Ovary (tissue), 3 donors: Measurements from ENCODE around the gene HS1BP3.

ENCODE experiments used
- CTCF ChIP-seq, 3 donors: fragments of 450-650 bp in 2 of 3; fragments of 200-600 bp in 1 of 3; IDR thresholded peaks; one replicate each; pipeline versions ENCODE4 v1.5.1 to v1.8.0; 2016 to 2022; ENCODE audit warnings: antibody characterized with exemption in 3 of 3, mild to moderate bottlenecking in 1 of 3
- EP300 ChIP-seq: sonication (generic); formaldehyde crosslinking; IDR thresholded peaks from one replicate; pipeline ENCODE4 v1.6.1; 2017; ENCODE audit warnings: antibody characterized with exemption
- donor health status: DM: no; HTN: no; CAD: no.

- no peak for TF ChIP-seq EP300
- TF ChIP-seq CTCF (IDR thresholded peaks at IDR 0.05), result no peak
Observed at GRCh38 chr2:20676353-20677215, 25.7 kb upstream of the HS1BP3 start.
